T47D (cell line): ENCODE measurements around the gene KLRF1.

ENCODE experiments used
- DNase-seq, 2 experiments: peaks; one replicate each; pipeline versions ENCODE4 v3.0.0 to v3.0.0-alpha.2; 2011 to 2012; ENCODE audit warnings: low read depth in 1 of 2, low spot score in 1 of 2
- JUND ChIP-seq: IDR thresholded peaks from 2 replicates; pipeline ENCODE4 v1.6.1; 2012; ENCODE audit warnings: low read depth
- in situ Hi-C: cut with HindIII; loops from 2 replicates; pipeline ENCODE4 v1.10.0; 2016; ENCODE audit warnings: low sequenced_read_pairs, low pct_unique_long_range_greater_than_20kb

KLRF1 gene, protein sequence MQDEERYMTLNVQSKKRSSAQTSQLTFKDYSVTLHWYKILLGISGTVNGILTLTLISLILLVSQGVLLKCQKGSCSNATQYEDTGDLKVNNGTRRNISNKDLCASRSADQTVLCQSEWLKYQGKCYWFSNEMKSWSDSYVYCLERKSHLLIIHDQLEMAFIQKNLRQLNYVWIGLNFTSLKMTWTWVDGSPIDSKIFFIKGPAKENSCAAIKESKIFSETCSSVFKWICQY

DNA sequence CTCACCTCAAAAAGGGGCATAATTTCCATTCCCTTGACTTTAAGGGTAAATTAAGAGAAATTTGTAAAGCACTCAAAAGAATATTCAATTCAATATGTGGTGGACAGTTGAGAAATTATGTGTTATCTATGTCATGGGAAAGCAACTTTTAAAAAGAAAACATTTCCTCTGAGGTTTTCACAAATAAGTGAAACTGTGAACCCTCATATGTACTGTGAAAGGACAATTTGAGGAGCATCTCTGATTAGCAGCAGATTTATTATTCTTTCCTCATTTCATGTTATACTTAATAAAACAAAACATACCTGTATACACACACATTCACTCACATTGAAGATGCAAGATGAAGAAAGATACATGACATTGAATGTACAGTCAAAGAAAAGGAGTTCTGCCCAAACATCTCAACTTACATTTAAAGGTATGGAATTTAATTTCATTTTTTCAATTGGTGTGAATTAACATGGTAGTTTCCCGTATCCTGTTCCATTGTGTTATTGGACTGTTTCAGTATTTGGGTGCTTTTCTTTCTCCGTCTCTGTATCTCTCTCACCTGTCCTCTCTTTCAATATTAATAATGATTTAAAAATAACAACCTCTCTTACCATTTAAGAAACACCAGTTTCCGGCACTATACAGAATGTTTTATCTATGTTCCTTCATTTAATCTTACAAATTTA lies at the start of gene KLRF1:
Gene KLRF1 (plus strand): TSS at position 273 of the 680 bp plus-strand sequence. CDS start 64 bp downstream, at position 337.
- TF ChIP-seq JUND: no peak

DNA sequence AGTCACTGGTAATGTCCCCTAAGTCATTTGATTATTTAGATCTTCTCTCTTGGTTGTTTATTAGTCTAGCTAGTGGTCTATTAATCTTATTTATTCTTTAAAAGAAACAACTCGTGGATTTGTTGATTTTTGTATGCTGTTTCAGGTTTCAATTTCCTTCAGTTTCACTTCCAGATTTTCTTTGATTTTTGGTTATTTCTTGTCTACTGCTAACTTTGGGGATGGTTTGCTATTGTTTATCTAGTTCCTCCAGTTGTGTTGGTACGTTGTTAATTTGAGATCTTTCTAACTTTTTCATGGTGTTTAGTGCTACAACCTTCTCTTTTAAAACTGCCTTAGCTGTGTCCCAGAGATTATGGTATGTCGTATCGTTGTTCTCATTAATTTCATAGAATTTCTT lies 48.1 kb upstream of the KLRF1 start:
- in situ Hi-C loops: no loop called here
- DNase-seq: no peak
- TF ChIP-seq JUND: no peak

More for the DNA sequence above, at the start of gene KLRF1:
- in situ Hi-C loops: no loop called here
- no peak for DNase-seq

DNA sequence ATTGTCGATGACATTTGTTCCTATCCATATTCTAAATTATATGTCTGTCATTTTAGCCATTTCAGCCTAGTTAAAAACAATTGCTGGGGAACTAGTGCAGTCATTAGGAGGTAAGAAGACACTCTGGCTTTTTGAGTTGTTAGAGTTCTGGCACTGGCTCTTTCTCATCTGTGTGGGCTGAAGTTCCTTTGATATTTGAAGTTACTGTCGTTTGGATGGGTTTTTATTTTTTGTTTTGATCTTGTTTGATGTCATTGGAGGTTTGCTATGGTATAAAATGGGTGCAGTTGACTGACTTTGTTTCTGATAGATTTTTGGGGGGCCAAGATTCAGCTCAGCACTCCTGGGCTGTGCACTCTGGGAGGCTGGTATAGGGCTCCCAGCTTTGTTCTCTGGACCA lies 45.9 kb upstream of the KLRF1 start:
- in situ Hi-C loops: no loop called here
- no peak for DNase-seq
- TF ChIP-seq JUND: no peak

DNA sequence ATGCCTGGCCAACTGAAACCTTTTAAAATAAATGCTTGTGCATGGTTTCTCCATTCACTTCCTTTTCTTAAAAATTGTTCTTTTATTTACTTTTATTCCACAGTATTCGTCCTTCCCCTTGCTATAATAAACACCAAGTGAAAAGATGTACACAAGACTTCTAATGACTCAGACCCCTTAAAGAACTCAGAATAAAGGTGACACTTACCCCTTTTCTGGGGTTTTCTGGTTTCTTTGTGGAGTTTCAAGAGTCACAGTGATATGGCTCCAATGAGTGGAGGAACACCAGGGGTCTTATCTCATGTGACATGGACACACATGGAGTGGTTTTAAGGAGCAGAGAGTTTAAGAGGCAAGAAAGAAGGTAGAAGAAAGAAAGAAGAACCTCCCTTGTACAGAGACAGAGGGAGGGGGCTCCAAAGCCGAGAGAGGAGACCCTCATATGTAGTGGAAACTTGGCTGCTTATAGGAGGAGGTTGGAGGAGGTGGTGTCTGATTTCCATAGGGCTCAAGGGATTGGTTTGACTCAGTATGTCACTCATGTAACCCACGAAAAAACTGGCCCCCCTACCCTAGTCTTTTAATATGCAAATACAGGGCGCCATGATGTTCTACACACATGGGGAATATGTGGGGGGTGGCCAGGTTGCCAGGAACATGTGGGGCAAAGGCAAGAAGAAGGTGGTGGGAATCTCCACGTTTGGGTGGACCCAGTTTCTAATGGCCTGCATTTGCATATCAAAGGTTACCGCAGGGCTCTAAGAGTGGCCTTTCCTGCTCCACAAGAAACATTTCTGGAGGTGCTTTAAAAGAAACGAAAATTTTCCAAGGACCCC lies 44.5 kb upstream of the KLRF1 start:
- DNase-seq: no peak
- TF ChIP-seq JUND: no peak
- in situ Hi-C loops: no loop called here

DNA sequence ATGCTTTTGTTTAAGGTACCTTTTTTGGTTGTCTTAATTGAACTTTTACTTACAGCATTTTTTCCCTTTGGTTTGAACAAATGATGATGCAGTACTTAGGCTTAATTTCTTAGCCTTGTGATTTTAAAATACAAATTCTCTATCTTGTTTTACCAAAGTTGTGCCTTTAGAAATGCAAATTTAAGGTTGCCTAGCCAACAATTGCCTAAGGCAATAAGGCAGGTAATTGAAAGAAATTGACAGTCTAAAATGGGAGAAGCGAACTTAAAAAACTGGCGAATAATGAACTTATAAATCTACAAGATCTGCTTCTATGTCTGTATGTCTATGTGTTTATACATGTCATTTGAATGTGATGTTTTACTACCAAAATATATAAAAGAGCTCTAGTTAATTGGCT lies 43.0 kb upstream of the KLRF1 start:
- no peak for DNase-seq
- no peak for TF ChIP-seq JUND

DNA sequence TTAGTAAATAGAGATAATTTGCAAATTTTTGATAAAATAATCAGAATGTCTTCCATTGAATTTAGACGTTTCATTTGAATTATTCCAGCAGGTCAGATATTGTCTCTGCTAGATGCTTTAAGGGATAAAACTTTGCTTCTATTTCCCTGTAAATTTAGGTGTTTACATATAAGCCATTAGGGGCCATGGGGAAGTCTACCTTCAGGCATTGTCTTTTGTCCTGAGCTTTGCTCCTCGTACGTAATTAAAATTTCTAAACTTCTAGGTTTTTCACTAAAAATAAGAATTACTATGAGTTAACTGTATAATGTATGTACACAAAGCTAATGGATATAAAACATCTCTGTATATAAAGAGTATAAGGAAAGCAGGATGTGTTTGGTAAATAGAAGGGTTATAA lies 42.5 kb upstream of the KLRF1 start:
- no peak for DNase-seq
- in situ Hi-C loops: no loop called here

More for the DNA sequence above, 43.0 kb upstream of the KLRF1 start:
- in situ Hi-C loops: no loop called here

DNA sequence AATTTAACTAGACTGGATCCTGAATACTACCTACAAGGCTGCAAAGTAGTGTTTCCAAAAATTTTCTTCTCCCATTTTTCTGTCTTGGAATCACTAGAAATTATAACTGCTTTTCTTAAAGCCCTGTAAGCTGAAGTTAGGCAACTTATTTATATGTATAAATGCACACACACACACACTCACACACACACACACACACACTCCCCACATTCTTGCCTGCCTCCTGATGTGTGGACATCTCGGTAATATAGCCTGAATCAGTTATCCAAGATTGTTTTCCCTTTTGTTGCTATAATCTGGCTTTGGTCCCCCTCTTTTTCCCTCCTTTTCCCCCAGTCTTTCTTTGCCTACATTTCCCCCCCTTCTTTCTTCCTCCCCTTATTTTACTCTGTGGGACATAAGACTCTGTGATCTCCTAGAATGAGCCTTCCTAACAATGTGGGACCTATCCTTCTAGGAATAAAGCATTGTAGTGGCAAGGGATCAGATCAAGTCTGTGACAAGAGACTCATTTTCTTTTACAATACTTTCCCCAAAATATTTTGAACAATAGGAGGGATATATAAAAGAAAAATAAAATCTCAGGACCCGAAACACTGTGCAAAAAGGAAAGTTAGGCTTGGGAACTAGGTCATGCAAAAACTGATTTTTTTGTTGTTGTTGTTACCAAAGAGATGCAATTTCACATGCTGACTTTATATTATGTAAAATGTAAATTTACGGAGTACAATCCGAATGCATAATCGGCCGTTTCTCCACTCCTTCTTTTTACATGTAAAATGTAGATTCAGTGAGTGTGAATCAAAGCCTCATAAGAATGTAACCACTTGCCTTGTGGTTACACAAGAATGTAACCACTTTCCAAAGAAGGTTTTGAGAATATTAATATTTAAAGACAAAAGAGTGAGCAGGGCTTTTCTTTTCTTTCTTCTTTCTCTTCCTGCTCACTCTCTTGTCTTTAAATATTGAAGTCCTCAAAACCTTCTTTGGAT lies 40.3 kb upstream of the KLRF1 start:
- in situ Hi-C loops: no loop called here
- no peak for TF ChIP-seq JUND
- DNase-seq: no peak

More for the DNA sequence above, 42.5 kb upstream of the KLRF1 start:
- TF ChIP-seq JUND: no peak

DNA sequence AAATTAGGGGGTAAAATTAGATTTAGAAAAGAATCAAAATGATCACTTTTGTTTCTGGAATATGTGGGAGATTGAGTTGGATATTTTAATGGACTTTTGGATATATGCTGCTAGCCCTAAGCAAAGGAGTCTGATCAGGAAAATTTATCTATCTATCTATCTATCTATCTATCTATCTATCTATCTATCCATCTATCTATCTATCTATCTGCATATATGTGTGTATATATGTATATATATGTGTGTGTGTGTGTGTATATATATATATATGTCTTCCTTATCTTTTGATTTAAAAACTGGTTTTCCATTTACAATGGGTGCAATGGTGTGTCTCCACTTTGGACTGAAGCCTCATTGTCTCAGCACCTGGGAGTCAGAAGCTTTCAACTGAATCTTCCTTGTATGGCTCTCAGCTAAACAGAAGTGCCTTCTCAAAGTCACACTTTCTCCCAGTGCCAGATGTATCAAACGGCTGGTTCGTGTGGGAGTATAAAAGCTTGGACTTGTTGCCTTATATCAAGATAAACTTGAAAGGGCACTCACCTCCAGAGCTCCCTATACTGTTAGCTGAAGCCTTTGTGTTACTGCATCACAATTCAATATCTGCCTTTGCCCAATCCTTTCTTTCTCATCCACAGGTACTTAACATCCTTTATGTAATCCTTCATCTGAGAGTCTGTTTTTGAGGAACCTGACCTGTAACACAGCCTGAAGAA lies 34.9 kb upstream of the KLRF1 start:
- DNase-seq: no peak
- TF ChIP-seq JUND: no peak
- in situ Hi-C loops: no loop called here

DNA sequence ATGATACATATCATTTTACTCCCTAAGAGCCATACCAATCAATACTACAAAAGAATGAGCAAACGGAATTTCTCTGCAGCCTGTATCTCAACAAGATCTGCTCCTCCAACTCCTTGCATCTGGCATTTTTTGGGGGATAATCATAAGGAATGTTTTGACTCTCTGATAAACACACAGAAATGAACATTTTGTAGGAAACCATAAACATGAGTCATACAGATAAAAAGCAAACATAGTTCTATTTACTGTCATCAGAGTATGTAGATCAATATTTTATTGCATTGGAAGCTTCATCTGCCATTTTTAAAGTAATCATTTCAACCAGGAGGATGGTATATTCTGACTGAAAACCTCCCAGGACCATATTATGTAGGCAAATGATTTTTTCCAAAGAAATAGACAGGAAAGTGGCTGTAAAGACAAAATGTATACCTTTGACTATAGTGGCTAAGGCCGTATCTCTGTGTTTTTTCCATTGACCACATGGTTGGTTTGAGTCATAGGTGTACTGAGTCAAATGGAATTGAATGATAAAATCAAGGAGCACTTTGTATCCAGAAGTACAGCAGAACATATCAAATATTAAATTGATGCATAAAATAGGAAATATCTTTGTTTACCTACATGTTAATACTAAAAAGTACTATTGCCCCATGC lies 34.2 kb upstream of the KLRF1 start:
- no peak for DNase-seq
- in situ Hi-C loops: no loop called here
- no peak for TF ChIP-seq JUND

DNA sequence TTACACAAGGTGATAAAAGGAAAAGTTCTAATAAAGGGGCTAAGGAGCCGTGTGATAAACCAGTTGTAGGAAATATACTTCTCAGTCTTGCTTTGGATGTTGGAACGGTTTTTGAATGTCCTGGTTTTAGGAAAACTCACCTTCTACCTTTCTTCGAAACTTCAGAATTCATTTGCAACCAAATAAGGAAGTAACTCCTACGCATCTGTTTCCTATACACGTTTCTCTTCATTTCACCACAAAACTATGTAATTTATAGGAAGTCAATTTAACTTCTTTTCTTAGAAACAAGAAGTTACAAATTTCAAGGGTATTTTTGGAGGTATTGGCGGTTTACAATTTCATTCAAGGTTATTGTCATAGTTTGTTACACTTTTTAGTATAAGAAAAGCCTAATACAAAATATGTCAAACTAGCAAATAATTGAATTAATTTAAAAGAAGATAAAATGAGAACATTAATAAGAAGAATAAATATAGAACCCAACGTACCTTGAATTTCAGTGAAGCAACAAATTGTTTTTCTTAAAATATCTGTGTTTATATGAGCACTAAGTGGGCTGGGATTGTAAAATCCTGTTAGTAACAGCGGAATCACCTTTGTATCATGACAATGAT lies 33.4 kb upstream of the KLRF1 start:
- no peak for DNase-seq
- TF ChIP-seq JUND: no peak
- in situ Hi-C loops: no loop called here
